ENCODE data around the gene NR5A2.
"Not testable (repeated sequence)": the region's sequence is repeated elsewhere in the genome, so short reads cannot be mapped to it uniquely, and the experiment has no call there.

NR5A2 gene

DNA sequence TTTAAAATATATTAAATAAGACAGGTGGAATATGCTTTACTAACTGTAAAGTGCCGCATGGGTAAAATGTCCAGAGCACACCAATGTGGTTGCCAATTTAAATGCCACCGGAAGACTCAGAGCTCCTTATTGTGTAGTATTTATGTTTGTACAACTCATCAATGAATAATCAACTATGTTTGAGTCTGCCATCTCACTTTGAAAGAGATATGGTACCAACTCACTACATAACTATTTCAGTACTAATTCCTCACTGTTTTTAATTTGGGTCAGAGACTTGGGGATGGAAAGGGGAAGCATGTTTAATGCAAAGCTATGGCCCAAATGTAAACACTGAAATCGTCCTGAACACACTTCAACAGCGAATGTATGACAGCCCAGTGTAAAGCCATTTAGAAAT is 144.8 kb downstream of the NR5A2 start:
- no peak for DNase-seq

- DNase-seq = no peak
Observed at GRCh38 chr1:200173097-200173618, 145.6 kb downstream of the NR5A2 start.

- DNase-seq = no peak
Observed at GRCh38 chr1:200174525-200175295, 147.2 kb downstream of the NR5A2 start.

DNA sequence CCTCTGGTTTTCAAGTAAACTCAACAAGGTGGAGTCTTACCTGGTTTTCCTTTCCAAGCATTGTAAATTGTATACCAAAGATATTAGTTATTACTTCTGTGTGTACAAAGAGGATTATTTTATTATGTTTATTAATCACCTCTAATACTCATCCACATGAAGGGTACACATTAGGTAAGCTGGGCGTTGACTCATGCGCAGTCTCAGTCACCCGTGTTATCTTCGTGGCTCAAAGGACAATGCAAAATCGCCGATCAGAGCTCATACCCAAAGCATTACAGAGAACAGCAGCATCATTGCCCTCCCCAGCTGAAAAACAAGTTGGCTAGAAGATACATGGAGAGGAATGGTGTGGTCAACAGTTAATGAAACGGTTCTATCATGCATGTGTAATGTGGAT is 148.7 kb downstream of the NR5A2 start:
- DNase-seq = no peak

DNA sequence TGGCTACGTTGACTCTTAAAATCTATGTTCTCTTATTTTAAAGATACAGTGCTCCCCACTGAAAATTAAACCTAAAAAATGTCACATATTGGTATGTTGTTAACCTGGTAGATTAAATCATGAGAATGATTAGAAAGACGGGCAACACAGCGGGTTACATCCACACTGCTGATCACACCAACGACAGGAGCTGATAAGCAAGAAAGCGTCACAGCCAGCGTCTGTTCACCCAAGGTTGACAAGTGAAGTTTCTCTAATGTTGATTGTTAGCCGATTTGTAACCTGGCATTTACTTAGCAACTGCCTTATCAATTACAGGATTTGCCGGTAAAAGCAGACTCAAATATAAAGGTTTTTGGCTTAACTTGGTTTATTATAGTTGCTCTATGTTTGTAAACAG is 149.3 kb downstream of the NR5A2 start:
- DNase-seq = no peak

DNA sequence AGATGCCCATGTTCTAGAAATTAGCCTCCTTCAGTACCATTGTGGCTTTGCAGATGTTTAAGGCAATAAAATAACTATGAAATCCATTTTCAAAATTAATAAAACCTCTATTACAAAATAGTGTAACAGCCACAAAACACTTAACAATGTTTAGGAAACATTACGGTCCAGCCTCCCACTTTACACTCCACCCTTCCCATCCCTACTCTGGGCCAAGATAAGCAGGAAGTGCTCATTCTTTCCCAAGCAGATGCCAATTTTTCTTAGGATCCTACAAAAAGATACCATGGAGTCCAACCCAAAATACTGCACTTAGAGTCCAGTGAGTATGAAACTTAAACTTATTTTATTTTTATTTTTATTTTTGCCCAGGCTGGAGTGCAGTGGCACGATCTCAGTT is 150.8 kb downstream of the NR5A2 start:
- DNase-seq = no peak

GRCh38 chr1:200179126-200179780 is 151.7 kb downstream of the NR5A2 start:
- DNase-seq = no peak

GRCh38 chr1:200179781-200180160 is 152.3 kb downstream of the NR5A2 start:
- no peak for DNase-seq

- no peak for DNase-seq
Observed at GRCh38 chr1:200180821-200181220, 153.3 kb downstream of the NR5A2 start.

DNA sequence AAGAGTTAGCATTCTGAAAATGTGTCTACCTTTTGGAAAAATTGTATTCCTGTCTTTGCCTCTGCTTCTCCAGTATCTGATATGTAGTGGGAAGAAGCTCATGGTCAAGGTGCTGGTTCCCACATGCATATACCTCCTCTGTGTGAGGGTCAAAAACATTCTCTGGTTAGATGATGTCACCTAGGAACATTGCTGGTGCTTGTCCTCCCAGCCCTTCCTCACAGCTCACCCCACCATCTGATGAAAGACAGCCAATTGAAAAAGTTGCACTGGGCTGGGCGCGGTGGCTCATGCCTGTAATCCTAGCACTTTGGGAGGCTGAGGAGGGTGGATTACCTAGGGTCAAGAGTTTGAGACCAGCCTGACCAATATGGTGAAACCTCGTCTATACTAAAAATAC is 154.4 kb downstream of the NR5A2 start:
- DNase-seq = no peak

- no peak for DNase-seq
Observed at GRCh38 chr1:200182701-200183100, 155.2 kb downstream of the NR5A2 start.

- DNase-seq = no peak
Observed at GRCh38 chr1:200183637-200184036, 156.1 kb downstream of the NR5A2 start.

- peak; percentile 28 for DNase-seq
Observed at GRCh38 chr1:200184196-200184595, 156.7 kb downstream of the NR5A2 start.

- DNase-seq = not testable (repeated sequence)
Observed at GRCh38 chr1:200185191-200185590, 157.7 kb downstream of the NR5A2 start.

GRCh38 chr1:200187332-200187731 is 159.8 kb downstream of the NR5A2 start:
- DNase-seq = not testable (repeated sequence)

GRCh38 chr1:200191993-200192392 is 164.5 kb downstream of the NR5A2 start:
- DNase-seq = no peak

DNA sequence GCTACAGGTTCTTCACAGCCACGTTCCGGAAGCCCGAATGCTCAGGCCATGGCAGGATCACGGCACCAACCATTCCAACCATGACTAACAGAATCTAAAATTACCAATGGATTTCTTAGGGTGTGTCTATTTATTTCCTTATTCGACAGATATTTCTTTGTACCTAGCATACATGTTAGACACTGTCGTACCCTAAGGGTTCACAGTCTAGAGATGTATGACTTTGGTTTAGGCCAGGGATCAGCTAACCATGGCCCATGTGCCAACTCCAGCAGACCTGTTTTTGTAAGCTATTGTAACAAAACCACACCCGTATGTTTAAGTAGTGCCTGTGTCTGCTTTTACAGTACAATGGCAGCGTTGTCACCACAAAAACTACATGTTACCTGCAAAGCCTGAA is 167.0 kb downstream of the NR5A2 start:
- DNase-seq = no peak

DNA sequence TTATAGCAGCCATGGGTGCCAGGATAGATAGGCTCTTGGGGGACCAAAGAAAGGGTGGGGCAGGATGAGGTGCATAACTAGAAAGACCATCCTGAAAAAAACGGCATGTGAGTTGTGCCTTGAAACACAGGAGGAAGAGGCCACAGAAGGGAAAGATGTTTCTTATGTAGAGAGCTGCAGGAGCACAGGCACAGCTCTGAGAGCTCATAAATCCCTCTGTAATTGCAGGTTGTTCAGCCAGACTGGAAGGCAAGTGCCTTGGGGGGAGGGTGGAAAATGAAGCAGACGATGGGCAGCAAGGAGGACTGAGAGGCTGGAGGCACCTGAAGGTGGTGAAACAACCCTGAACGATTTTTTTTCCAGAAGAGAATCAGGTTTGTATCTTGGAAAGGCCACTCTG is 170.7 kb downstream of the NR5A2 start:
- peak; percentile 10 for DNase-seq

DNA sequence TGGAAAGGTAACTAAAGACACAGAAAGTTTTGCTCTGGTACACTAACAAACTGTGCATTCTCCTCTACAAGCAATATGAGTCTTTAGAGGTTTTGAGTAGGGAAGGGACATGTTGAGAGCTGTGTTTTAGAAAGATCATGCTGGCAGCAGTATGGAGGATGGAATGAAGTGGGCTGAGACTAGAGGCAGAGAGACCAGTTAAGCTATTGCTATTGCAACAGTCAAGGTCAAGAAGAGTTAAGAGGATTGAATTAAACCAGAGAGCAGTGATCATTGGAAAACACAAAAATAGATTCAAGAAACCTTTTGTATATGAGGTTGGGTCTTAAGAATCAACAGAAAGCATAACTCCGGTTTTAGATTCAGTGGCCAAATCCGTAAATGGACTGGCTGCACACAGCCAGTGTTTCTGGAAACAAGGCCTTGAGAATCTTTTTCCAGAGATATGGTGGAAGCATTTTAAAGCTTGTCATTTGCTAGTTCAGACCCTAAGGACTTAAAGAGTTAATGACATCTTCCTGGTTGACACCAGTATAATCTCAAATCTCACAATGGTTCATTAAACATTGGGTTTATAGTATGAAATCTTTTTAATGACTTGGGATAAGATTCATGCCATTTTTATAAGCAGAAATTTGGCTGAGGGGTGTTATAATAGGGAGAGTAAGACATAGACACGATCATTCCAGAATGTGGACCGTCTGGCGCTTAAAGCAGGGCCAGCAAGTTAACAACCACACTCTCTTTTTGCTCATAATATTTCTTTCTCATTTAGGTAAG is 177.9 kb downstream of the NR5A2 start:
- DNase-seq = no peak

GRCh38 chr1:200206340-200206739 is 178.8 kb downstream of the NR5A2 start:
- no peak for DNase-seq

DNA sequence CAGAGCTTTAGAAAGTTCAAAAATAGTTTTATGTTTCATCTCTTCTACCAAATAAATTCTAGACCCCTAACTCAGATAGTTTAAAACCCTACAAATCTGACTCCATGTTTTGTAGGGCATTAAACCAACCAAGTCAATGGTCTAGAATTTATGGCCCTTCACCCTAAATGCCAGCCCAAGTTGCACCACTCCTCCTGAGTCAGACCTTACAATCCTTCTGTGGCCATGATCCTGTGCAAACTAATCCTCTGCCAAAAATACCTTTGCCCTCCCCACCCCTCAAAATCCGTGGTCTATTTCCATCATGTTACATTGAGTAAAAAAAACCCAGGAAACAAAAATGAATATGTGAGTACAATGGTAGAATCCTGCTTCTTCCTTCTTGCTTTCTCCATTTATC is 179.3 kb downstream of the NR5A2 start:
- no peak for DNase-seq

DNA sequence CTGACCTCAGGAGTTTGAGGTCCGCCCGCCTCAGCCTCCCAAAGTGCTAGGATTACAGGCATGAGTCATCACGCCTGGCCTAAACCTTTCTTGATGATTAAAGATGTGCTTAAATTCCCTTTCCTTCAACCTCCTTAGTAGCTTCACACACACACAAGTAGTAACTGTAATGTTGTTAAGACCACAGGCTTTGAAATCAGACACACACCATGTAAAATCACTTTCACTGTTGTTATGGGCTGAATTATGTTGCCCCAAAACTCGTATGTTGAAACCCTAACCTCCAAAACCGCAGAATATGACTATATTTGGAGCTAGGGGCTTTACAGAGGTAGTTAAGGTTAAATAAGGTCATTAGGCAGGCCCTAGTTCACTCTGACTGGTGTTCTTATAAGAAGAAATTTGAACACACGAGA is 180.2 kb downstream of the NR5A2 start:
- DNase-seq = no peak

- DNase-seq = no peak
Observed at GRCh38 chr1:200211157-200211556, 183.6 kb downstream of the NR5A2 start.

DNA sequence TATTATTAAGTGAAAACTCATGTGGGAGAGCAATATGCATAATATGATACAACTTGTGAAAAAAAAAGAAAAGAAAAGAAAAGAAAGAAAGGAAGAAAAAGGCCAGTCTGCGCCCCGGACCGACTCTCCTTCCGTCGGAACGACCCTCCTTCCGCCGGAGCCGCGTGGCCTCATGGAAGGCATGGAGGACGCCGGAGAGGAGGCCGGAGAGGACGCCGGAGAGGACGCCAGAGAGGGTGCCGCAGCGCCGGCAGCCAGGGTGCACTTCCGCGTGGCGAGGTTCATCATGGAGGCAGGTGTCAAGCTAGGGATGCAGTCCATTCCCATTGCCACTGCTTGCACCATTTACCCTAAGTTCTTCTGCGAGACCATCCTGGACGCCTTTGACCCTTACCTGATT is 185.9 kb downstream of the NR5A2 start:
- DNase-seq = no peak

Measured in NCI-H1092 (cell line).